H1 (cell line): ENCODE results near the gene THRB. TPM values are rescaled to one million over a fixed set of nuclear protein-coding genes. Genes with fewer than 3 reads are reported as not detected.

Experiments
- CTCF ChIA-PET: fragments of 300-600 bp; sonication (Branson Sonifier 250); formaldehyde crosslinking; loops from one replicate; lab custom pipeline; 2021; ENCODE audit not compliant: partially characterized antibody; lab: Charles Lee
- POLR2A ChIA-PET: fragments of 300-600 bp; sonication (Branson Sonifier 250); formaldehyde crosslinking; loops from one replicate; lab custom pipeline; 2021; ENCODE audit warnings: inconsistent platforms; ENCODE audit not compliant: partially characterized antibody; lab: Charles Lee
- DNase-seq, 2 experiments: peaks; one replicate each; pipeline versions ENCODE4 v3.0.0 to v3.0.0-alpha.2; 2010 to 2022; ENCODE audit warnings: low spot score in 2 of 2, low read depth in 1 of 2, mixed read lengths in 1 of 2
- FAIRE-seq: peaks from 2 replicates; lab custom pipeline; 2011; peaks lifted over from hg19 to GRCh38; lab: Jason Lieb, UNC
- H2AFZ ChIP-seq: 2 replicates; pipeline ENCODE4 v1.8.1; 2012; ENCODE audit warnings: low read length, inconsistent platforms
- H2AK5ac ChIP-seq: 2 replicates; pipeline ENCODE4 v1.6.1; 2013; ENCODE audit warnings: low read depth, low read length
- H2BK120ac ChIP-seq: replicated peaks from 2 replicates; pipeline ENCODE3; 2013; ENCODE audit warnings: low read depth, low read length, inconsistent platforms
- H2BK12ac ChIP-seq: 2 replicates; pipeline ENCODE4 v1.6.1; 2013; ENCODE audit warnings: low read depth, low read length
- H2BK15ac ChIP-seq: 2 replicates; pipeline ENCODE4 v1.6.1; 2013; ENCODE audit warnings: low read length
- H2BK20ac ChIP-seq: 2 replicates; pipeline ENCODE4 v1.6.1; 2013; ENCODE audit warnings: low read length
- H2BK5ac ChIP-seq: 2 replicates; pipeline ENCODE4 v1.6.1; 2013; ENCODE audit warnings: low read depth, low read length
- H3K14ac ChIP-seq: 2 replicates; pipeline ENCODE4 v1.6.1; 2013; ENCODE audit warnings: inconsistent platforms; ENCODE audit not compliant: insufficient read length
- H3K18ac ChIP-seq: 2 replicates; pipeline ENCODE4 v1.6.1; 2013; ENCODE audit warnings: low read length; ENCODE audit errors: extremely low read depth
- H3K23ac ChIP-seq: 2 replicates; pipeline ENCODE4 v1.6.1; 2013; ENCODE audit warnings: inconsistent platforms; ENCODE audit not compliant: insufficient read length
- H3K23me2 ChIP-seq: 2 replicates; pipeline ENCODE4 v1.6.1; 2013; ENCODE audit warnings: low read depth, low read length
- H3K27ac ChIP-seq: 2 replicates; pipeline ENCODE4 v1.6.1; 2011; ENCODE audit warnings: low read depth, low read length, inconsistent platforms
- H3K27me3 ChIP-seq, 4 experiments: replicated peaks in 1 of 4; 1 replicate in 1 of 4; 2 replicates in 3 of 4; pipeline versions ENCODE4 v1.6.1 to v1.8.1; 2011 to 2013; ENCODE audit warnings: low read length in 3 of 4, mild to moderate bottlenecking in 3 of 4, inconsistent platforms in 2 of 4, mixed read lengths in 2 of 4, moderate library complexity in 1 of 4; ENCODE audit not compliant: control insufficient read depth in 3 of 4, insufficient read depth in 3 of 4; ENCODE audit errors: extremely low read depth in 1 of 4
- H3K36me3 ChIP-seq, 4 experiments: 2 replicates each; pipeline versions ENCODE4 v1.6.1 to v1.8.1; 2011 to 2013; ENCODE audit warnings: mild to moderate bottlenecking in 4 of 4, low read length in 3 of 4, moderate library complexity in 2 of 4, control low read depth in 1 of 4, inconsistent platforms in 1 of 4; ENCODE audit not compliant: insufficient read depth in 4 of 4, control insufficient read depth in 2 of 4
- H3K4ac ChIP-seq: replicated peaks from 2 replicates; pipeline ENCODE3; 2013; ENCODE audit warnings: low read length, low read depth, mixed read lengths, inconsistent platforms; ENCODE audit not compliant: insufficient read length
- H3K4me1 ChIP-seq, 4 experiments: replicated peaks in 1 of 4; 1 replicate in 1 of 4; 2 replicates in 3 of 4; pipeline versions ENCODE4 v1.6.1 to v1.8.1; 2011 to 2013; ENCODE audit warnings: low read length in 3 of 4, inconsistent platforms in 2 of 4, mixed read lengths in 1 of 4; ENCODE audit not compliant: insufficient read depth in 4 of 4, control insufficient read depth in 3 of 4
- H3K4me2 ChIP-seq, 2 experiments: 2 replicates each; pipeline versions ENCODE4 v1.6.1 to v1.8.1; 2011 to 2013; ENCODE audit warnings: low read depth in 2 of 2, low read length in 2 of 2, control low read depth in 1 of 2, inconsistent platforms in 1 of 2, mild to moderate bottlenecking in 1 of 2; ENCODE audit not compliant: insufficient read depth in 1 of 2
- H3K4me3 ChIP-seq, 4 experiments: fragments of 200-600, 300-600 bp in 1 of 4; sonication (generic), shearing (Covaris generic), sonication (Bioruptor Twin) in 1 of 4; 2 replicates each; pipeline versions ENCODE4 v1.5.1 to v1.8.1; 2011 to 2016; ENCODE audit warnings: low read length in 4 of 4, low read depth in 3 of 4, control low read depth in 2 of 4, inconsistent platforms in 2 of 4, mild to moderate bottlenecking in 2 of 4, mixed read lengths in 1 of 4, moderate library complexity in 1 of 4; ENCODE audit not compliant: insufficient read depth in 2 of 4; ENCODE audit errors: extremely low read depth in 1 of 4
- H3K56ac ChIP-seq: replicated peaks from 2 replicates; pipeline ENCODE3; 2013; ENCODE audit warnings: low read depth, mild to moderate bottlenecking, mixed read lengths, low read length, inconsistent platforms; ENCODE audit not compliant: insufficient read length
- H3K79me1 ChIP-seq: 2 replicates; pipeline ENCODE4 v1.6.1; 2013; ENCODE audit warnings: low read depth, low read length, control low read depth
- H3K79me2 ChIP-seq, 2 experiments: 2 replicates each; pipeline versions ENCODE4 v1.6.1 to v1.8.1; 2012 to 2013; ENCODE audit warnings: low read length in 2 of 2, mild to moderate bottlenecking in 2 of 2, inconsistent platforms in 1 of 2; ENCODE audit not compliant: insufficient read depth in 2 of 2, control insufficient read depth in 1 of 2
- H3K9ac ChIP-seq, 4 experiments: replicated peaks in 1 of 4; 1 replicate in 1 of 4; 2 replicates in 3 of 4; pipeline versions ENCODE4 v1.6.1 to v1.8.1; 2011 to 2013; ENCODE audit warnings: low read depth in 3 of 4, low read length in 3 of 4, control low read depth in 2 of 4, mild to moderate bottlenecking in 2 of 4, moderate library complexity in 2 of 4, inconsistent platforms in 1 of 4; ENCODE audit errors: extremely low read depth in 1 of 4
- H3K9me3 ChIP-seq, 2 experiments: 2 replicates each; pipeline versions ENCODE4 v1.6.1 to v1.8.1; 2012 to 2013; ENCODE audit warnings: mild to moderate bottlenecking in 2 of 2, moderate library complexity in 2 of 2, control low read depth in 1 of 2, inconsistent platforms in 1 of 2, low read depth in 1 of 2, low read length in 1 of 2, mixed read lengths in 1 of 2; ENCODE audit not compliant: insufficient read depth in 2 of 2
- H4K20me1 ChIP-seq, 2 experiments: replicated peaks in 1 of 2; 2 replicates each; pipeline versions ENCODE3 to v1.8.1; 2011 to 2013; ENCODE audit warnings: inconsistent platforms in 2 of 2, low read length in 2 of 2, mild to moderate bottlenecking in 1 of 2; ENCODE audit not compliant: insufficient read depth in 2 of 2, control insufficient read depth in 1 of 2
- H4K5ac ChIP-seq: 2 replicates; pipeline ENCODE4 v1.6.1; 2013; ENCODE audit warnings: low read length, low read depth, mixed read lengths, inconsistent platforms; ENCODE audit not compliant: insufficient read length
- H4K8ac ChIP-seq: 2 replicates; pipeline ENCODE4 v1.8.0; 2013; ENCODE audit warnings: mild to moderate bottlenecking, moderate library complexity, low read length, inconsistent platforms; ENCODE audit not compliant: insufficient read depth; ENCODE audit errors: extremely low read depth
- H4K91ac ChIP-seq: replicated peaks from 2 replicates; pipeline ENCODE3; 2013; ENCODE audit warnings: low read length, mixed read lengths, inconsistent platforms; ENCODE audit not compliant: insufficient read length
- GABPA ChIP-seq: IDR thresholded peaks from 2 replicates; pipeline ENCODE4 v1.6.1; 2011; ENCODE audit warnings: mild to moderate bottlenecking, low read length, moderate library complexity, borderline replicate concordance; ENCODE audit not compliant: insufficient read depth
- WGBS, 2 experiments: shearing (Covaris generic) in 1 of 2; methylation state at CpG; one replicate each; pipeline versions ENCODE4 v1.1.6 to v1.1.7; 2013 to 2015; ENCODE audit warnings: low lambda C conversion rate in 2 of 2, mixed read lengths in 2 of 2, inconsistent platforms in 1 of 2, low coverage in 1 of 2, missing lambda C conversion rate in 1 of 2; ENCODE audit not compliant: insufficient replicate concordance in 2 of 2, insufficient coverage in 1 of 2, insufficient read length in 1 of 2; ENCODE audit errors: extremely low coverage in 1 of 2, missing lambda C conversion rate in 1 of 2; 5-methylcytosine and 5-hydroxymethylcytosine counted together
- polyA plus RNA-seq, 7 experiments: library from polyadenylated mRNA; depleted of rRNA in 3 of 7; stranded (reverse) in 5 of 7; unstranded in 2 of 7; fragments of >200 nt in 5 of 7; fragments of 200-250 nt in 2 of 7; gene quantifications; 1 replicate in 5 of 7; 2 replicates in 1 of 7; 4 replicates in 1 of 7; pipeline versions ENCODE4 v1.2.1 to v1.2.3, GENCODE V29; 2011 to 2013; ENCODE audit warnings: missing spikeins in 2 of 7, mixed read lengths in 2 of 7
- total RNA-seq: library from RNA; stranded (reverse); fragmentation: NEBNext Ultra II Directional; extraction: Animal tissue kit (Norgen Biotek cat#: 25700); gene quantifications from 2 replicates; pipeline ENCODE4 v1.2.1, GENCODE V29; 2021

The THRB gene
- total and polyA plus RNA-seq, 2 of the 8 experiments (the other 6 are each of a cell fraction or from before 2014, with no cell fraction given), result 0.98 to 3.9 TPM

DNA sequence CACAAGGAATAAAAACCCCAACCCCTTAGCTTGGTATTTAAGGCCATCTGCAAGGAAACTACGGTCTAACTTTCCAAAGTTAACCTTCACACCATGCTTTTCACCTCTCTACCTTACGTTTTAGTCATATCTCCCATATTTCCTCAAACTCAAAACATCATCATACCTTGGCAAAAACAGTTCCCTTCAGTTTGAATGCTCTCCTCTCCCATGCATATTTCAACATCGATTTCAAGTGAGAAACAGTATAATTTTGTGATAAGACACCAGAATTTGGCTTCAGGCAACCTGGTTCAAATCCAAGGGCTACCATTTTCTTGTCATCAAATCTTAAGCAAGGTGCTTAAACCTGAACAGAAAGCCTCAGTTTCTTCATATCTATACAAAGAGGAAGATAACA, 108.2 kb downstream of the THRB start:
- H4K8ac ChIP-seq, result no peak overlapping the region
- H3K9me3 ChIP-seq, result no peaks in the 10 kb centered on the region
- no peak overlapping the region for H3K23ac ChIP-seq
- POLR2A ChIA-PET, result no interaction called here
- no peak overlapping the region for H2AK5ac ChIP-seq
- no peak overlapping the region for H3K9ac ChIP-seq
- H2AFZ ChIP-seq, result no peak overlapping the region
- no peak overlapping the region for H3K4ac ChIP-seq
- peaks cover 0 to 6% (median 0%) of the 10 kb centered on the region in 4 experiments; a peak in 2 of 7 replicates for H3K4me1 ChIP-seq
- no peak overlapping the region for H2BK20ac ChIP-seq
- H3K18ac ChIP-seq, result no peak overlapping the region
- CTCF ChIA-PET, result interaction anchor here (1.2 kb wide), 1 partner anchor 9 kb away, joined by 3 read pairs; no protein-coding TSS in a partner anchor
- WGBS, 2 experiments, result 82 to 100% methylated on average over 1 to 3 of the region's 3 CpGs
- no peak for DNase-seq
- no peak overlapping the region for H3K4me2 ChIP-seq
- H2BK15ac ChIP-seq, result no peak overlapping the region
- no peak overlapping the region for H3K27ac ChIP-seq
- no peaks in the 10 kb centered on the region; the same call in 1 of the 2 replicates for H3K79me1 ChIP-seq
- H3K56ac ChIP-seq, result no peak overlapping the region
- no peak overlapping the region for H2BK5ac ChIP-seq
- no peaks in the 10 kb centered on the region for H3K27me3 ChIP-seq
- H2BK12ac ChIP-seq, result no peak overlapping the region
- TF ChIP-seq GABPA, result no peak
- no peak overlapping the region for H3K4me3 ChIP-seq
- H3K23me2 ChIP-seq, result no peaks in the 10 kb centered on the region
- H4K5ac ChIP-seq, result no peak overlapping the region
- H4K91ac ChIP-seq, result no peak overlapping the region
- H4K20me1 ChIP-seq, result no peaks in the 10 kb centered on the region
- no peaks in the 10 kb centered on the region for H3K79me2 ChIP-seq
- H3K14ac ChIP-seq, result no peak overlapping the region
- no peaks in the 10 kb centered on the region for H3K36me3 ChIP-seq
- H2BK120ac ChIP-seq, result no peak overlapping the region
- no peak for FAIRE-seq
